ENCODE measurements around the gene PRKCB. TPM values are rescaled to one million over a fixed set of nuclear protein-coding genes. Genes with fewer than 3 reads are reported as not detected.

The PRKCB gene
- total and polyA plus RNA-seq, 2 of the 8 experiments (the other 6 are each of a cell fraction or from before 2014, with no cell fraction given) = 7.1 to 12.1 TPM

- no peak overlapping the region for H2BK15ac ChIP-seq (ENCODE audit: low read length)
- no peak overlapping the region for H2BK120ac ChIP-seq (replicated peaks; ENCODE audit: low read depth, low read length)
- no peak overlapping the region for H3K27ac ChIP-seq (ENCODE audit: low read depth, low read length)
- no peaks in the 10 kb centered on the region for H3K23me2 ChIP-seq (ENCODE audit: low read depth, low read length)
- H4K8ac ChIP-seq (ENCODE audit: extremely low read depth, insufficient read depth, low read length) = no peak overlapping the region
- H3K18ac ChIP-seq (ENCODE audit: extremely low read depth, low read length) = no peak overlapping the region
- no peak overlapping the region for H2AFZ ChIP-seq (ENCODE audit: low read length)
- no peak overlapping the region for H3K4me3 ChIP-seq (ENCODE audit: extremely low read depth in 1 of 4, insufficient read depth in 2 of 4, low read depth in 3 of 4, low read length in 4 of 4)
- H3K27me3 ChIP-seq (replicated peaks in 1 of 4; ENCODE audit: control insufficient read depth in 3 of 4, extremely low read depth in 1 of 4, insufficient read depth in 3 of 4, low read length in 3 of 4) = no peaks in the 10 kb centered on the region
- ChIA-PET POLR2A (ENCODE audit: partially characterized antibody) (interaction anchor here (0.5 to 1.7 kb wide), 2 partner anchors 8 to 123 kb away, joined by 3 to 6 read pairs; partner anchors contain the start of gene CACNG3), CTCF (ENCODE audit: partially characterized antibody) (no interaction called here)
- H2BK5ac ChIP-seq (ENCODE audit: low read depth, low read length) = no peak overlapping the region
- H3K56ac ChIP-seq (replicated peaks; ENCODE audit: insufficient read length, low read depth, low read length) = no peak overlapping the region
- H2BK12ac ChIP-seq (ENCODE audit: low read depth, low read length) = 0 out of 2 replicates have a peak overlapping the region, but pooled peaks have one; percentile 44
- FAIRE-seq (no peak), DNase-seq (ENCODE audit: low read depth in 1 of 2, low spot score in 2 of 2) (no peak)
- no peak overlapping the region for H3K4me2 ChIP-seq (ENCODE audit: insufficient read depth in 1 of 2, low read depth in 2 of 2, low read length in 2 of 2)
- no peak overlapping the region for H3K14ac ChIP-seq (ENCODE audit: insufficient read length)
- no peak overlapping the region; the same call in 1 of the 2 replicates for H2AK5ac ChIP-seq (ENCODE audit: low read depth, low read length)
- no peak overlapping the region for H4K5ac ChIP-seq (ENCODE audit: insufficient read length, low read depth, low read length)
- no peak overlapping the region for H3K4ac ChIP-seq (replicated peaks; ENCODE audit: insufficient read length, low read depth, low read length)
- H3K9ac ChIP-seq (replicated peaks in 1 of 4; ENCODE audit: extremely low read depth in 1 of 4, low read depth in 3 of 4, low read length in 3 of 4) = no peak overlapping the region
- 88% methylated on average over 3 of the region's 3 CpGs; no CpG with 5 or more reads in 1 of the 2 experiments for WGBS, 2 experiments (ENCODE audit: extremely low coverage in 1 of 2, insufficient coverage in 1 of 2, insufficient read length in 1 of 2, insufficient replicate concordance in 2 of 2, low coverage in 1 of 2, low lambda C conversion rate in 2 of 2, missing lambda C conversion rate in 1 of 2)
- TF ChIP-seq TAF7 (optimal IDR thresholded peaks at IDR 0.05; ENCODE audit: borderline replicate concordance, low read depth, low read length) (no peak), SIRT6 (IDR thresholded peaks at IDR 0.05; ENCODE audit: low read length) (no peak), SAP30 (IDR thresholded peaks at IDR 0.05; ENCODE audit: insufficient read depth, insufficient replicate concordance, low read length) (no peak), PHF8 (conservative IDR thresholded peaks at IDR 0.05; ENCODE audit: low read depth, low read length) (no peak), EZH2 (IDR thresholded peaks at IDR 0.05; ENCODE audit: low read depth, low read length, severe bottlenecking) (no peak)
- no peaks in the 10 kb centered on the region; a peak in 1 of 8 replicates for H3K36me3 ChIP-seq (ENCODE audit: control insufficient read depth in 2 of 4, insufficient read depth in 4 of 4, low read length in 3 of 4)
- H3K79me2 ChIP-seq (ENCODE audit: control insufficient read depth in 1 of 2, insufficient read depth in 2 of 2, low read length in 2 of 2) = no peaks in the 10 kb centered on the region
- H3K4me1 ChIP-seq (replicated peaks in 1 of 4; ENCODE audit: control insufficient read depth in 3 of 4, insufficient read depth in 4 of 4, low read length in 3 of 4) = peaks cover 4 to 12% (median 10%) of the 10 kb centered on the region in 4 experiments; a peak in 5 of 7 replicates
- no peak overlapping the region for H4K91ac ChIP-seq (replicated peaks; ENCODE audit: insufficient read length, low read length)
- no peaks in the 10 kb centered on the region for H4K20me1 ChIP-seq (replicated peaks in 1 of 2; ENCODE audit: control insufficient read depth in 1 of 2, insufficient read depth in 2 of 2, low read length in 2 of 2)
- no peak overlapping the region for H3K23ac ChIP-seq (ENCODE audit: insufficient read length)
- H3K79me1 ChIP-seq (ENCODE audit: low read depth, low read length) = no peaks in the 10 kb centered on the region
- H3K9me3 ChIP-seq (ENCODE audit: insufficient read depth in 2 of 2, low read depth in 1 of 2, low read length in 1 of 2) = no peaks in the 10 kb centered on the region
- no peak overlapping the region for H2BK20ac ChIP-seq (ENCODE audit: low read length)
Observed at GRCh38 chr16:24132797-24133155, 297.0 kb downstream of the PRKCB start.
